Measurements from ENCODE around the gene CLCN2.

Gene CLCN2

DNA sequence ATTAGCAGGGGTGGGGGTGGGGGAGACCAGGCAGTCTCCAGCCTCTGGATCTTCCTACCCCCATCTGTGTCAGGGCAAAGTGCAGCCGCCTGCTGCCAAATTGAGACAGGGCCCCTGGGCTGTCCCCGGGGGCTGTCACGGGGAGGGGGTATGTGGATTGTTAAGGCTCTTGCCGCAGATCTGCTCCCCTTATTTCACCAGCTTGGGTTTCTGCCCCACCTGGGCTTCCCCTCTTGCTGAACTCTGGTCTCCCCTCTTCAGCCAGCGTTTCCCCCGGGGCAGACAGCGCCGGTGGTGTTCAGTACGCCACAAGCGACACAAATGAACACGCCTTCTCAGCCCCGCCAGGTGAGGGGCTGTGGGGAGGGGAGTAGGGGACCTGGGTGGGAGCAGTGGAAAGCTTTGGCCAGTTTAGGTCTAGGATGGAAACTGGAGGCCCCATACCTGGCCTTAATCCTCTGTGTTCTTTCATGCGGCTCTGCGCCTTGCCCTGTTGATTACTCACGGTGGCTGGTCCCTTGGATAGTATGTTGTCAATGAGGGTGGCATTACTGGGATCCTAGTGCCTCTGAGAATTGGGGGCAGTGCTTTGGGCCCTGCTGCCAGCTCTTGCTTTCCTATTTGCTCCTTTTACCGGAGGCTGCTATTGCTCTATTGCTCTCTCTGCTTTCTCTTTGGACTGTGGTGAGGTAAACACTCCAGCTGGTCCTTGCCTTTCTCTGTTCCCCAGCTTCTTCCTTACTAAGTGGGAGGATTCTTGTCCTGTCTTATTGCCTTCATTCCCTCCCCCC lies 45.3 kb downstream of the CLCN2 start:
- no peak for DNase-seq (ENCODE audit: extremely low read depth, low read depth)
- TF ChIP-seq, protein P1, sequence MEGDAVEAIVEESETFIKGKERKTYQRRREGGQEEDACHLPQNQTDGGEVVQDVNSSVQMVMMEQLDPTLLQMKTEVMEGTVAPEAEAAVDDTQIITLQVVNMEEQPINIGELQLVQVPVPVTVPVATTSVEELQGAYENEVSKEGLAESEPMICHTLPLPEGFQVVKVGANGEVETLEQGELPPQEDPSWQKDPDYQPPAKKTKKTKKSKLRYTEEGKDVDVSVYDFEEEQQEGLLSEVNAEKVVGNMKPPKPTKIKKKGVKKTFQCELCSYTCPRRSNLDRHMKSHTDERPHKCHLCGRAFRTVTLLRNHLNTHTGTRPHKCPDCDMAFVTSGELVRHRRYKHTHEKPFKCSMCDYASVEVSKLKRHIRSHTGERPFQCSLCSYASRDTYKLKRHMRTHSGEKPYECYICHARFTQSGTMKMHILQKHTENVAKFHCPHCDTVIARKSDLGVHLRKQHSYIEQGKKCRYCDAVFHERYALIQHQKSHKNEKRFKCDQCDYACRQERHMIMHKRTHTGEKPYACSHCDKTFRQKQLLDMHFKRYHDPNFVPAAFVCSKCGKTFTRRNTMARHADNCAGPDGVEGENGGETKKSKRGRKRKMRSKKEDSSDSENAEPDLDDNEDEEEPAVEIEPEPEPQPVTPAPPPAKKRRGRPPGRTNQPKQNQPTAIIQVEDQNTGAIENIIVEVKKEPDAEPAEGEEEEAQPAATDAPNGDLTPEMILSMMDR (IDR thresholded peaks at IDR 0.05; ENCODE audit: low read depth, low read length) = no peak

DNA sequence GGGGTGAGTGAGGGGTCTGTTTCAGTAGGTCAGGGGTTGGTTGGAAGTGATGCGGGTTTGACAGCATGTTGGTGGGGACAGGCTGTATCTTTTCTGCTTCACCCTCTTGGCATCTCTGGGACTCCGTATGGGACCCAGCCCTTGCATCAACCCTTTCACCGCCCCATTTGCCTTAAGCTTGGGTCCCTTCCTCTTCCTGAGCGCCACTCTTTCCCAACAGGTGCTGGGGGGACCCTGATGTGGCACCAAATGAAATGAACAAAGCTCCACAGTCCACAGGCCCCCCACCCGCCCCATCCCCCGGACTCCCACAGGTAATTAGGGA lies 45.9 kb downstream of the CLCN2 start:
- TF ChIP-seq, protein P1 (IDR thresholded peaks at IDR 0.05; ENCODE audit: low read depth, low read length) = no peak
- no peak for DNase-seq (ENCODE audit: extremely low read depth, low read depth)

DNA sequence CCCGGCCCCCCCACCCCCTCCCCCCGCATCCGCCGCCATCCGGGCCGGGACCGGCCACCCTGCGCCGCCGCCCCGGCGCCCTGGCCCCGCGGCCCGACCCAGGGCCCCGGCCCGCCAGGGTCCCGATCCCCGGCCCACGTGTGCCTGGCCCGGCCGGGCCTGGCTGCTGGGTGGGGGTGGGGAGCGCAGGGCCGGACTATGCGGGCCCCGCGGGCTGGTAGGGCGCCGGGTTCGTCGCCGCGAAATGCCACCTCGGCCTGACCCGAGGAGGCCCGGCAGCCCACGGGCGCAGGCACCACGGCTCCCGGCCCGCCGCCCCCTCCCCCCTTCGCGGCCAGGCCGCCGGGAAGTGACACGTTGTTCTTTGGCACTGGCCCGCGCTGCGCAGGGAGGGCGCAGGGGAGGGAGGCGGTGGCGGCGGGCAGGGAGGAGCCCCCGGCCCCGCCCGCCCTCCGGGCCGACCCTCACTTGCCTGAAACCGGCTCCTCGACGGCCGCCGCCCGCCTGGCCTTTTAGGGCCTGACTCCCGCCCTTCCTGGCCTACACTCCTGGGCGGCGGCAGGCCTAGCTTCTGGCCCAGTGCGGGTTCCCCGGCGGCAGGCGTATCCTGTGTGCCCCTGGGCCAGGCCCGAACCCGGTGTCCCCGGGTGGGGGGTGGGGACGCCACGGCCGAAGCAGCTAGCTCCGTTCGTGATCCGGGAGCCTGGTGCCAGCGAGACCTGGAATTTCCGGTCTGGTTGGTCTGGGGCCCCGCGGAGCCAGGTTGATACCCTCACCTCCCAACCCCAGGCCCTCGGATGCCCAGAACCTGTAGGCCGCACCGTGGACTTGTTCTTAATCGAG lies 46.5 kb downstream of the CLCN2 start:
- DNase-seq (ENCODE audit: extremely low read depth, low read depth) = peak; percentile 73
- TF ChIP-seq, protein P1 (IDR thresholded peaks at IDR 0.05; ENCODE audit: low read depth, low read length) = no peak

DNA sequence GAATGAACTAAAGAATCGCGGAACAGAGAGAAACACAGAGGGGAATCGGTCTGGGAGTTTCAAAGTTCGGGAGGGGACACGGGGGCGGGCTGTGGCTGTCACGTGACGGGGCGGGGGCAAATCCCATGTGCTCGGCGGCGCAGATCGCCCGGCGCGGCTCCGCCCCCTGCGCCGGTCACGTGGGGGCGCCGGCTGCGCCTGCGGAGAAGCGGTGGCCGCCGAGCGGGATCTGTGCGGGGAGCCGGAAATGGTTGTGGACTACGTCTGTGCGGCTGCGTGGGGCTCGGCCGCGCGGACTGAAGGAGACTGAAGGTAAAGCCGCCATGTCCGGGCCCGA lies 47.1 kb downstream of the CLCN2 start, which contains the start of gene EIF4G1:
Gene EIF4G1, plus strand, starts transcription at position 244 of the 337 bp plus-strand sequence. CDS start 1,191 bp downstream, outside the sequence.
- peak; percentile 86 for DNase-seq (ENCODE audit: extremely low read depth, low read depth)

DNA sequence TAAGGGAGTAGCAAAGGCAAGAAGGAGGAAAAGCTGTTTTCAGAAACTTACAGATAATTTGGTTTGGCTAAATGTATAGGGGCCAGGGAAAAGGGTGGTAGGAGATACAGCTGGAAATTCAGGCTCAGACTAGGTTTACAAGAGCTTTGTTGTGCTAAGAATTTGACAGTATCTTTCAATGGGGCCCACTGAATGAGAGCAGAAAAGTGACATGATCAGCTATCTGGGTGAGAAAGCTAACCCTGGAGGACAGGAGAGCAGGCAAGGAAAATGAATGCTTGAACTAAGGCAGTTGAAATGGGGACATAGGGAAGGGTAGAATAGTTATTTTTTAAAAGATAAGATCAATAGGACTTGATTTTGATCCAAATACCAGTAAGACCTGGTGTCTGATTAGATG lies 49.8 kb downstream of the CLCN2 start:
- no peak for DNase-seq (ENCODE audit: extremely low read depth, low read depth)
- TF ChIP-seq, protein P1 (IDR thresholded peaks at IDR 0.05; ENCODE audit: low read depth, low read length) = no peak

More for the DNA sequence above, 47.1 kb downstream of the CLCN2 start, which contains the start of gene EIF4G1:
- TF ChIP-seq, protein P1 (IDR thresholded peaks at IDR 0.05; ENCODE audit: low read depth, low read length) = no peak

DNA sequence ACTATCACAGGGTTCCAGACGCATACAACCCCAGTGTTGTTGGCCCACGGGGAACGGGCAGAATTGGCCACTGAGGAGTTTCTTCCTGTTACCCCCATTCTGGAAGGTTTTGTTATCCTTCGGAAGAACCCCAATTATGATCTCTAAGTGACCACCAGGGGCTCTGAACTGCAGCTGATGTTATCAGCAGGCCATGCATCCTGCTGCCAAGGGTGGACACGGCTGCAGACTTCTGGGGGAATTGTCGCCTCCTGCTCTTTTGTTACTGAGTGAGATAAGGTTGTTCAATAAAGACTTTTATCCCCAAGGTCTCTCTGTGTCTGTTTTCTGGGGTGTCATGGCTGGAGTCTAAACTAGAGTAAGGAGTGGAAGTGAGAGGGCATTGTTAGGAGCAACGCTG lies 52.7 kb downstream of the CLCN2 start:
- TF ChIP-seq, protein P1 (IDR thresholded peaks at IDR 0.05; ENCODE audit: low read depth, low read length) = no peak
- no peak for DNase-seq (ENCODE audit: extremely low read depth, low read depth)

DNA sequence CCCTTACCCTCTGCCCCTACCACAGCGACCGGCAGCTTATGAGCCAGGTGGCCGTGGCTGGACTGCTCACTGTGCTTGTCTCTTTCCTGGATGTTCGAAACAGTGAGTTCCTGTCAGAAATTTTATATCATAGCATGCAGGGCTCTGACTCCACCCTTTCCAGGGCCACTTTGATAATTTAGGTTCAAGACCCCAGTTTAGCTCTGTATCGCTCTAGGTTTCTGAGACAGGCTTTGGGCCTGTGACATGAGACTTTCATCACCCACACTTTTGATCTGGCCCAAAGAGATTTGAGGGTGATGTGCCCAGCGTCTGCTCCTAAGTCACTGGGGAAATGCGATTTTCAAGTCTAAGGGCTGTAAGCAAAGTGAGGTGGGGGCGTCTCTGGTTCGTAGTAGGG lies 53.5 kb downstream of the CLCN2 start:
- TF ChIP-seq, protein P1 (IDR thresholded peaks at IDR 0.05; ENCODE audit: low read depth, low read length) = no peak
- DNase-seq (ENCODE audit: extremely low read depth, low read depth) = no peak

Data from AG09319 (cell line).